HepG2 (cell line): Measurements from ENCODE around the gene EPB41L3. TPM values are rescaled to one million over a fixed set of nuclear protein-coding genes. Genes with fewer than 3 reads are reported as not detected.

Experiments
- ATAC-seq: fragments of 200-7000 bp; cut with Tn5 transposase; 3 replicates; pipeline ENCODE4 v1.9.1; 2020; ENCODE audit warnings: mild to moderate bottlenecking, moderate library complexity
- BruUV-seq: library from RNA; stranded (reverse); fragments of 400-500 nt; replicated peaks from 2 replicates; lab custom pipeline; 2021; lab: Mats Ljungman, UMichigan
- CTCF ChIA-PET: fragments of 300-600 bp; formaldehyde crosslinking; extraction: SDS; loops from one replicate; lab custom pipeline; 2021; ENCODE audit warnings: low total read pairs, inconsistent platforms, low intra/inter-chr PET ratio; lab: Yijun Ruan, JAX
- POLR2A ChIA-PET: fragments of 350-600 bp; sonication (Branson Sonifier 250); formaldehyde crosslinking; loops from one replicate; lab custom pipeline; 2020; ENCODE audit warnings: antibody characterized with exemption, inconsistent platforms; lab: Yijun Ruan, JAX
- DNase-seq: peaks from one replicate; pipeline ENCODE4 v3.0.0-alpha.2; 2015; ENCODE audit warnings: low spot score
- FAIRE-seq: peaks from 3 replicates; lab custom pipeline; 2011; peaks lifted over from hg19 to GRCh38; lab: Jason Lieb, UNC
- H2AFZ ChIP-seq: one replicate; pipeline ENCODE4 v1.6.1; 2011; ENCODE audit warnings: low read length, inconsistent platforms
- H3K27ac ChIP-seq: fragments of 300-600 bp; 3 replicates; pipeline ENCODE4 v1.8.0; 2011; ENCODE audit warnings: mixed run types, mild to moderate bottlenecking, mixed read lengths, low read length, inconsistent platforms; ENCODE audit not compliant: insufficient read depth; ENCODE audit errors: extremely low read length
- H3K27me3 ChIP-seq, 2 experiments: fragments of 200-600 bp in 1 of 2; 2 replicates in 1 of 2; 3 replicates in 1 of 2; pipeline versions ENCODE4 v1.6.0 to v1.8.0; 2011; ENCODE audit warnings: low read length in 2 of 2, mild to moderate bottlenecking in 2 of 2, moderate library complexity in 2 of 2, inconsistent platforms in 1 of 2; ENCODE audit not compliant: insufficient read depth in 2 of 2, control insufficient read depth in 1 of 2
- H3K36me3 ChIP-seq, 2 experiments: fragments of 200-600 bp in 1 of 2; replicated peaks in 1 of 2; 2 replicates in 1 of 2; 3 replicates in 1 of 2; pipeline versions ENCODE4 v1.5.1 to v1.8.0; 2011; ENCODE audit warnings: low read length in 2 of 2, inconsistent platforms in 1 of 2; ENCODE audit not compliant: insufficient read depth in 2 of 2, control insufficient read depth in 1 of 2
- H3K4me1 ChIP-seq: 2 replicates; pipeline ENCODE4 v1.5.1; 2012; ENCODE audit warnings: low read length, inconsistent platforms; ENCODE audit not compliant: insufficient read depth
- H3K4me2 ChIP-seq: 2 replicates; pipeline ENCODE4 v1.6.0; 2011; ENCODE audit warnings: low read depth, low read length, inconsistent platforms
- H3K4me3 ChIP-seq, 3 experiments: fragments of 200-600 bp in 1 of 3; sonication (generic), shearing (Covaris generic) in 1 of 3; replicated peaks in 1 of 3; 2 replicates each; pipeline ENCODE4 v1.5.1; 2011 to 2016; ENCODE audit warnings: low read length in 3 of 3, inconsistent platforms in 2 of 3, low read depth in 2 of 3, mild to moderate bottlenecking in 2 of 3, control low read depth in 1 of 3, mixed read lengths in 1 of 3; ENCODE audit not compliant: insufficient read depth in 1 of 3
- H3K79me2 ChIP-seq: one replicate; pipeline ENCODE4 v1.6.1; 2011; ENCODE audit warnings: low read length, inconsistent platforms; ENCODE audit not compliant: insufficient read depth
- H3K9ac ChIP-seq: 2 replicates; pipeline ENCODE4 v1.6.0; 2011; ENCODE audit warnings: mild to moderate bottlenecking, low read depth, low read length, inconsistent platforms; ENCODE audit not compliant: insufficient read depth
- H3K9me3 ChIP-seq: 2 replicates; pipeline ENCODE4 v1.5.1; 2012; ENCODE audit warnings: mild to moderate bottlenecking, low read length
- H4K20me1 ChIP-seq: 2 replicates; pipeline ENCODE4 v1.6.0; 2011; ENCODE audit warnings: inconsistent platforms, mild to moderate bottlenecking, low read length, moderate library complexity; ENCODE audit not compliant: insufficient read depth
- RARA ChIP-seq: IDR thresholded peaks from 2 replicates; pipeline ENCODE4 v1.6.1; 2016; ENCODE audit warnings: missing genetic modification reagents, missing compliant biosample characterization
- ZBTB43 ChIP-seq: sonication (generic); formaldehyde crosslinking; conservative IDR thresholded peaks from 2 replicates; pipeline ENCODE4 v1.4.0; 2020; ENCODE audit warnings: missing genetic modification reagents
- WGBS: methylation state at CpG from one replicate; pipeline ENCODE4 v1.1.6; 2017; ENCODE audit warnings: low lambda C conversion rate; 5-methylcytosine and 5-hydroxymethylcytosine counted together
- in situ Hi-C: cut with HindIII; loops from 2 replicates; pipeline ENCODE4 v1.10.0; 2017; ENCODE audit warnings: low pct_unique_long_range_greater_than_20kb; ENCODE audit not compliant: extremely low pct_ligation_motif_present
- intact Hi-C: fragments of 100-400 bp; cut with micrococcal nuclease; formaldehyde crosslinking; loops from one replicate; pipeline ENCODE4 v1.10.0; 2022; ENCODE audit not compliant: unreplicated experiment
- polyA plus RNA-seq, 8 experiments: library from polyadenylated mRNA; depleted of rRNA in 3 of 8; stranded (reverse) in 7 of 8; unstranded in 1 of 8; fragments of >200 nt; fragmentation: Illumina TruSeq in 4 of 8; extraction: Trizol in 4 of 8; gene quantifications; 2 replicates each; pipeline versions ENCODE4 v1.2.1 to v1.2.3, GENCODE V29; 2011 to 2016; ENCODE audit warnings: low read depth in 4 of 8, missing spikeins in 1 of 8, mixed read lengths in 1 of 8; ENCODE audit not compliant: insufficient read depth in 1 of 8
- total RNA-seq, 5 experiments: library from RNA; depleted of rRNA; stranded (reverse); fragments of >200 nt; fragmentation: Illumina TruSeq; extraction: Trizol; gene quantifications; 2 replicates each; pipeline ENCODE4 v1.2.3, GENCODE V29; 2016; ENCODE audit warnings: low read depth in 1 of 5
- TF ChIP-seq, protein P1 (sequence below), 2 experiments: fragments of 450-650 bp in 1 of 2; sonication (generic) in 1 of 2; formaldehyde crosslinking in 1 of 2; IDR thresholded peaks; 2 replicates each; pipeline versions ENCODE4 v1.6.1 to v1.8.0; 2016 to 2022; ENCODE audit warnings: antibody characterized with exemption in 1 of 2, mild to moderate bottlenecking in 1 of 2, missing genetic modification reagents in 1 of 2
- TF ChIP-seq, protein P2 (sequence below): IDR thresholded peaks from 2 replicates; pipeline ENCODE4 v1.6.1; 2018; ENCODE audit warnings: missing genetic modification reagents, mild to moderate bottlenecking, missing compliant biosample characterization

EPB41L3 gene
- total and polyA plus RNA-seq, 2 of the 13 experiments (the other 11 are each of a cell fraction or from before 2014, with no cell fraction given), result not detected

DNA sequence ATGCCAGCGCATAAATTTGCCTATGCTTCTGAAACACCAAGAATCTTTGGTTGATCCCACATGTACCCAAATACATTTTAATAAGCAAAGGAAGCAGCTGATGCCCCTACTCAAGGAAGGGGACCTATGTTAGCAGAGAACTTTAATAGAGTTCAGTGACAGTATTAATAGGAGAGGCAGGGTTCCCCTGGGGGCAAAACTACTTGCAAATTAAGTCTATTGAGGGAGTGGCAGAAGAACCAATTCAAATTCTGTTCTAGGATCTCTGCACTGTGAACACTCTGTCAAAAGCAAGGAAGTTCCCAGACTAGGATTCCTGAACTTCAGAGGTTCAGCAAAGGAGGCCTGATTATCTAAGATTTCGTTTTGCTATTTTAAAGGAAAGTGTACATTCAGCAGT lies 47.5 kb downstream of the EPB41L3 start:
- H2AFZ ChIP-seq, result no peak overlapping the region
- ATAC-seq (no peak), DNase-seq (no peak), FAIRE-seq (no peak)
- H3K4me3 ChIP-seq, result no peak overlapping the region
- TF ChIP-seq RARA (CRISPR knock-in tag) (no peak), ZBTB43 (CRISPR knock-in tag) (no peak)
- TF ChIP-seq, protein P1, sequence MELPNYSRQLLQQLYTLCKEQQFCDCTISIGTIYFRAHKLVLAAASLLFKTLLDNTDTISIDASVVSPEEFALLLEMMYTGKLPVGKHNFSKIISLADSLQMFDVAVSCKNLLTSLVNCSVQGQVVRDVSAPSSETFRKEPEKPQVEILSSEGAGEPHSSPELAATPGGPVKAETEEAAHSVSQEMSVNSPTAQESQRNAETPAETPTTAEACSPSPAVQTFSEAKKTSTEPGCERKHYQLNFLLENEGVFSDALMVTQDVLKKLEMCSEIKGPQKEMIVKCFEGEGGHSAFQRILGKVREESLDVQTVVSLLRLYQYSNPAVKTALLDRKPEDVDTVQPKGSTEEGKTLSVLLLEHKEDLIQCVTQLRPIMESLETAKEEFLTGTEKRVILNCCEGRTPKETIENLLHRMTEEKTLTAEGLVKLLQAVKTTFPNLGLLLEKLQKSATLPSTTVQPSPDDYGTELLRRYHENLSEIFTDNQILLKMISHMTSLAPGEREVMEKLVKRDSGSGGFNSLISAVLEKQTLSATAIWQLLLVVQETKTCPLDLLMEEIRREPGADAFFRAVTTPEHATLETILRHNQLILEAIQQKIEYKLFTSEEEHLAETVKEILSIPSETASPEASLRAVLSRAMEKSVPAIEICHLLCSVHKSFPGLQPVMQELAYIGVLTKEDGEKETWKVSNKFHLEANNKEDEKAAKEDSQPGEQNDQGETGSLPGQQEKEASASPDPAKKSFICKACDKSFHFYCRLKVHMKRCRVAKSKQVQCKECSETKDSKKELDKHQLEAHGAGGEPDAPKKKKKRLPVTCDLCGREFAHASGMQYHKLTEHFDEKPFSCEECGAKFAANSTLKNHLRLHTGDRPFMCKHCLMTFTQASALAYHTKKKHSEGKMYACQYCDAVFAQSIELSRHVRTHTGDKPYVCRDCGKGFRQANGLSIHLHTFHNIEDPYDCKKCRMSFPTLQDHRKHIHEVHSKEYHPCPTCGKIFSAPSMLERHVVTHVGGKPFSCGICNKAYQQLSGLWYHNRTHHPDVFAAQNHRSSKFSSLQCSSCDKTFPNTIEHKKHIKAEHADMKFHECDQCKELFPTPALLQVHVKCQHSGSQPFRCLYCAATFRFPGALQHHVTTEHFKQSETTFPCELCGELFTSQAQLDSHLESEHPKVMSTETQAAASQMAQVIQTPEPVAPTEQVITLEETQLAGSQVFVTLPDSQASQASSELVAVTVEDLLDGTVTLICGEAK (IDR thresholded peaks at IDR 0.05), result no peak
- TF ChIP-seq, protein P1 (CRISPR knock-in tag; IDR thresholded peaks at IDR 0.05), result no peak
- TF ChIP-seq, protein P2, sequence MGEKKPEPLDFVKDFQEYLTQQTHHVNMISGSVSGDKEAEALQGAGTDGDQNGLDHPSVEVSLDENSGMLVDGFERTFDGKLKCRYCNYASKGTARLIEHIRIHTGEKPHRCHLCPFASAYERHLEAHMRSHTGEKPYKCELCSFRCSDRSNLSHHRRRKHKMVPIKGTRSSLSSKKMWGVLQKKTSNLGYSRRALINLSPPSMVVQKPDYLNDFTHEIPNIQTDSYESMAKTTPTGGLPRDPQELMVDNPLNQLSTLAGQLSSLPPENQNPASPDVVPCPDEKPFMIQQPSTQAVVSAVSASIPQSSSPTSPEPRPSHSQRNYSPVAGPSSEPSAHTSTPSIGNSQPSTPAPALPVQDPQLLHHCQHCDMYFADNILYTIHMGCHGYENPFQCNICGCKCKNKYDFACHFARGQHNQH (CRISPR knock-in tag), result no peak
- H3K36me3 ChIP-seq, result no peaks in the 10 kb centered on the region
- intact Hi-C loops, result no loop called here
- H3K9me3 ChIP-seq, result no peaks in the 10 kb centered on the region
- no peaks in the 10 kb centered on the region for H3K79me2 ChIP-seq
- H3K9ac ChIP-seq, result no peak overlapping the region
- in situ Hi-C loops, result no loop called here
- no peak overlapping the region for H3K27ac ChIP-seq
- ChIA-PET CTCF (no interaction called here), POLR2A (no interaction called here)
- 35% methylated on average over 2 of the region's 2 CpGs for WGBS
- no peaks in the 10 kb centered on the region for H4K20me1 ChIP-seq
- H3K4me2 ChIP-seq, result no peak overlapping the region
- H3K4me1 ChIP-seq, result no peaks in the 10 kb centered on the region
- no TSS peak for BruUV-seq
- H3K27me3 ChIP-seq, result peaks cover 0 to 5% of the 10 kb centered on the region in 2 experiments; a peak in 2 of 5 replicates
